ENCODE data around the gene URB1.

DNA sequence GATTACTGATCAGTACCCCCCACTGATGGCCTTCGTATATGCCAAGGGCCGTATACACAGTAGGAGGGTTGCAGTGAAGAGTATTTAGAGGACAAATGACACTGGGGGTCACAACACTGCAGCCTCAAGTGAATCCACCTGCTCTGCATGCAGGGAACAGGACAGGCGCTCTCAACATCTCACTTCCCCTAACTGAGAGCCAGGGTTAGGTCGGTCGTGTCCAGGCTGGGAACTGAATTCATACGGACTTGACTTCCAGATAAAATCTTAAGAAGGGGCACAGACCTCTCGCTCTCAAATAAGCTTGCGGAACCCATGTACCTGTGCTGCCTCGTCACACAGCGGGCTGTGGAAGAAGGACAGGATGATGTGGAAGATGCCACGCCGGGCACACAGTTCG, 71.3 kb downstream of the URB1 start:
- TF ChIP-seq POLR2AphosphoS5 (IDR thresholded peaks at IDR 0.05; ENCODE audit: control insufficient read depth, insufficient read depth, low read depth, low read length) (no peak), KAT7 (CRISPR knock-in tag; IDR thresholded peaks at IDR 0.05; ENCODE audit: borderline replicate concordance) (no peak), ZBTB7A (IDR thresholded peaks at IDR 0.05; ENCODE audit: borderline replicate concordance, control insufficient read depth, low read depth, low read length) (no peak), RAD51 (IDR thresholded peaks at IDR 0.05; ENCODE audit: borderline replicate concordance, low read depth) (no peak)
